ENCODE results near the gene ELFN1. TPM values are rescaled to one million over a fixed set of nuclear protein-coding genes. Genes with fewer than 3 reads are reported as not detected.

Gene ELFN1
- total RNA-seq, 1 donor from 2014 or later = not detected

DNA sequence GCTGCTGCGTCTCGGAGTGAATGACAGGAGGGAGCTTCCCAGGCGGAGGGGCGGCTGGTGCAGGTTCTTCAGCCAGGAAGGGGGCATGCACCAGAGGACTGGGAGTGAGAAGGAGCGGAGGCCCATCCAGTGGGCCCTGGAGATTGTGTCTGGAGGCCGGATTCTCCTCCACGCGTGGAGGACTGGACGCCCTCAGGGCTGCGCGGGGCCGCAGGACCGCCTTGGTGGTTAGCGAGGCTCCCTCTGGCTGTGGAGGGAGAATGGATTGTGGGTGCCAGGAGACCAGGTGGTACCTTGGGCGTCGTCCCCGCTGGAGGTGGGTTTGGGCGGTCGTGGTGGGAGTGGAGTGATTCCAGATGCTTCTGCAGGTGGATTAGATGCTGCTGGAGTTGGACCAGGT, 68.9 kb downstream of the ELFN1 start:
- intact Hi-C loops (cut with micrococcal nuclease) = no loop called here
- Mint-ChIP-seq H3K4me3 (no peak overlapping the region), H3K27me3 (peaks cover 5% of the 10 kb centered on the region), H3K9me3 (no peaks in the 10 kb centered on the region), H3K4me1 (peaks cover 11% of the 10 kb centered on the region), H3K27ac (no peak overlapping the region), H3K36me3 (ENCODE audit: low read depth) (no peaks in the 10 kb centered on the region)
- DNase-seq = no peak

DNA sequence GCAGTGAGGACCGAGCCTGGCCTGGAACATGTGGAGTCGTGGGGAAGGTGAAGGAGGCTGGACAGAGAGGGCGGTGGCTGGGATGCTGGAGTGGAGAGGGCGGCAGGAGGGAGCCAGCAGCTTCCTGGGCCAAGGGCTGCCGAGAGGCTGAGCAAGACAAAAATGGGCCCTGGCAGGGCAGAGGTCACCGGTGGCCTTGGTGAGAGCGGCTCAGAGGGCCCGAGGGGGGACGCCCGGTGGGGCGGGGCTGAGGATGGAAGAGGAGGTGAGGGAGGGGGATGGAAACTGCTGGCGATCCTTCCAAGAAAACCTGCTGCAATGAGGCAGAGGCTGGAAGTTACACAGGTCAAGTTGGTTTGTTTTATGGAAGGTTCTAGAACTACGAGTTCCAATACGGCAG, 69.5 kb downstream of the ELFN1 start:
- Mint-ChIP-seq H3K9me3 (no peaks in the 10 kb centered on the region), H3K36me3 (ENCODE audit: low read depth) (no peaks in the 10 kb centered on the region), H3K27ac (no peak overlapping the region), H3K4me1 (peaks cover 11% of the 10 kb centered on the region), H3K4me3 (no peak overlapping the region), H3K27me3 (peaks cover 5% of the 10 kb centered on the region)
- no peak for DNase-seq
- intact Hi-C loops (cut with micrococcal nuclease) = no loop called here

DNA sequence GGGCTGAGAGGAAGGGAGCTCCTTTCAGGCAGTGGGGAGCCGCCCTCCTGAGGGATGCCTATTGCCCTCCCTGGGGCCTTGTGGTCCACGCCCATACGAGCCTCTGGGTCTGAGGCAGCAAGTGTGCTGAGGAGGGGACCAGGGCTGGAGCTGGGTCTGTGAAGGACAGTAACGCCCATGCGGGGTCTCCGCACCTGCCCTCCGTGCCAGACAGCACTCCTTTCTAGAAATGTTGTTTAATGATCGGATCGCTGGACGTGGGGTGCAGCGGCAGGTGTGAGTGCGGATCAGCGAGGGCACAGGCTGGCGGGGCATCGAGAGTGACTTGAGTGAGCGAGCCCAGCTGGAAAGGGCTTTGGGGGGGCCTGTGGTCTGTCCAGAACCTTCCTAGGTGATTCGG, 70.1 kb downstream of the ELFN1 start:
- Mint-ChIP-seq H3K36me3 (ENCODE audit: low read depth) (no peaks in the 10 kb centered on the region), H3K27ac (no peak overlapping the region), H3K27me3 (peaks cover 5% of the 10 kb centered on the region), H3K4me1 (peaks cover 11% of the 10 kb centered on the region), H3K4me3 (no peak overlapping the region), H3K9me3 (no peaks in the 10 kb centered on the region)
- intact Hi-C loops (cut with micrococcal nuclease) = no loop called here
- DNase-seq = no peak

DNA sequence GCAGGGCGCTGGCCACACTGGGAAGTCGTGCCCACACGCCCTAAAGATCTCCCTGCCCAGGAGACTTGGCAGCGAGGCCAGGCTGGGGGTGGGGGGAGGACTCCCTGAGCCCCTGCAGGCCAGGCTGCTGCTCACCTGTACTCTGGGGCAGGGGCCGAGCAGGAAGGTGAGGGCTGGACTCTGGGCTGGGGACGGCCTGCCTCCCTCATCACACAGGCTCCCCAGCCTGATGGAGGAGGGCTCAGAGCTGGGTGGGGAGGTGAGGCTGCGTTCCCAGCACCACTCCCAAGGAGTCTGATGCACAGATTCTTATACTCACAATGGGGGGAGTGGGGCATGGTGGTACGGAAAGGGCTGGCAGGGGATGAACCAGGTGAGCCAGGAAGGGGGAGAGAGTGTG, 71.2 kb downstream of the ELFN1 start:
- peak overlapping the region; percentile 15 for H3K4me3 Mint-ChIP-seq
- no peak for DNase-seq
- peaks cover 5% of the 10 kb centered on the region for H3K27me3 Mint-ChIP-seq
- intact Hi-C loops (cut with micrococcal nuclease) = no loop called here
- no peaks in the 10 kb centered on the region for H3K36me3 Mint-ChIP-seq (ENCODE audit: low read depth)
- no peak overlapping the region for H3K27ac Mint-ChIP-seq
- H3K9me3 Mint-ChIP-seq = no peaks in the 10 kb centered on the region
- peaks cover 11% of the 10 kb centered on the region for H3K4me1 Mint-ChIP-seq

DNA sequence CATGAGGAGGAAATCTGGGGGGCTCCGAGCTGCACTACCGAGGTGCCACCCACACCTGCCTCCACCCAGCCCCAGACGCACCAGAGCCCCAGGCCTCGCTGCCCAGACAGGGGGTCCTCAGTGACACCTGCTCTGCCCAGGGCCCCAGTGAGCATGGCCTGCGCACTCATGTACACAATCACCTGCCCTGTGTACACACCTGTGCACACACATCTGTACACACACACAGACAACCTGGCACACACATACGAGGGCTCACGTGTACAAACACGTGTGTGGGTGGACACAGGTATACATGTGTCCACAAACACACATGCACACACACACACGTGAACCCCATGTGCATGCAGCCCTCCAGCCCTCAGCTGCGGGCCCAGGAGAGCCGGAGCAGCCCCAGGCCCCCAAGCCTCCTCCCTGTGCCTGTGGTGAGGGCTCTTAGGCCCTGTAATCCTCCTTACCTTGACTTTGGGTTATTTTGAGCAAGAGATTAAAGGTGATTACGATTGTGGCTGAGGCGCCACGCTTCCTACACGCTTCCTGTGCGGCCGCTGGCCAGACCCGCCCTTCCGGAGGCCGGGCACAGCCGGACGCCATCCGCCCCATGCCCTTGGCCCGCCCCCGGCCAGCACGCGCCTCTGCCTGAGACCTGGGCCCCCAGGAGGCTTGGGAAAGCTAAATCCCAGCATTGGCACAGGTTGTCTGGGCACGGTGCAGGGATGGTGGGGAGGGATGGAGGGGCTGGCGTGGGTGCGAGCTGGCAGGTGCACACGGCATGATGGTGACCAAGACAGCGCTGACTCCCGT, 71.9 kb downstream of the ELFN1 start:
- Mint-ChIP-seq H3K27me3 (peaks cover 5% of the 10 kb centered on the region), H3K27ac (no peak overlapping the region), H3K4me1 (peaks cover 11% of the 10 kb centered on the region), H3K9me3 (no peaks in the 10 kb centered on the region), H3K4me3 (no peak overlapping the region), H3K36me3 (ENCODE audit: low read depth) (no peaks in the 10 kb centered on the region)
- intact Hi-C loops (cut with micrococcal nuclease) = no loop called here
- DNase-seq = peak; percentile 60

DNA sequence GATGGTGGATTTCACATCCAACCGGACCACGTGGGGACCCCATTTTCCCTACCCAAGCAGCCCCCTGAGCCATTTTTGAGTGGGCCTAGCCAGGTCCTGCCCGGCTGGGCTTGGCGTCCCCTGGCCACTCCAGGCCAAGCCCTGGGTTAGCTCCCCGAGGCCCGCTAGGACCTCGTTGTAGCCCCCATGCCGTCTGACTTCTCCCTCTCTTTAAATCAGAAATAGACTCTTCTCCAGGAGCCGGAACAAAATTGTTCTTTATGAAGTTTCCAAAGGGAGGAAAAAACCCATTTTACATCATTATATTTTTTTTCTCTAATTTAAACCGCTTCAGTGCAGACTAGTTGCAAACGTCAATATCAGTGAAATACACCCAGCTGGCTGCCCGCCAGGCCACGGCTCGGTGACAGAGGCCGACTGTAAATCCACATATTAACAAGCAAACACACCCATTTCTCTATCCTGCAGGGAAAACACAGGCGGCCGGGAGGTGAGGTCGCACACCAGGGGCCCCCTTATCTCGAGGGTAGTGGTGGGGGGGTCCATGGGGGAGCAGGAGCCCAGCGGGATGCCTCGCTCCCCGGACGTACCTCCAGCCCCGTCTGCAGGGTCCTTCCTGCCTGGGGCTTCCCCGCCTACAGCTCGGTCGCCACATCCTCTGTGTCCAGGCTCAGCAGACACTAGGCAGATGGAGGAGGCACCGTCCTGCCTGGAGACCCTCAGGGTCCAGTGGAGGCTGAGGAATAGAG, 72.7 kb downstream of the ELFN1 start:
- no peak overlapping the region for H3K4me3 Mint-ChIP-seq

DNA sequence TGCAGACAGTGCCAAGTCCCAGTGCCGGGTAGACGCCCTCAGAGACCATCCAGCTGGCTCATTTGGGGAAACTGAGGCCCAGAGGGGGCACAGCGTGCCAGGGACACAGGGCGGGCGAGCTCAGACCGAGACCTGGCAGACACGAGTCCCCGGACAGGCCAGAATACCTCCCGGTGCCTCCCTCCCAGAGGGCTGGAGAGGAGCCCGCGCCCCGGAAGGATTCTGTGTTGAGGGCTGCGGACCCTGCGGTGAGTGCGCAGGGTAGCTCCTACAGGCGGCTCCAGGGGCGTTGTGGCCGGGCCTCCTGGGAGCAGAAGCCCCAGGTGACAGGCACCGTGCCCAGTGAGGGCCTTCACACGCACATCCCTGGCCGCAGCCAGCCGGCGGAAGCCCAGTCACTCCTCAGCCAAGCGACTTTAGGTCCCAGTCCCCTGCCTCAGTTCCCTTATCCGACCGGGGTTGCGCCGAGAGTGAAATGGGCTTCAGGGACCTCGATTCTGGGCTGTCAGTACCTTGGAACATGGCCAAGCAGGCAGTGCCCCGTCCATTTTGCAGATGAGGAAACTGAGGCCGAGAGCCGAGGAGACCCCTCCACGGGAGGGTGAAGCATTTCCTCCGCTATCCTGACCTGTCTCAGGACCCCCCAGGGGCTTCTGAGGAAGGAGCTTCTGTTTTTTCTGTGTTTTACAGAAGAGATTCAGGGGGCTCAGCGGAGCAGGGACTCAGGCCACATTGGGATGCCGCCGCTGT, 73.6 kb downstream of the ELFN1 start:
- Mint-ChIP-seq H3K27me3 (peaks cover 2% of the 10 kb centered on the region), H3K9me3 (no peaks in the 10 kb centered on the region), H3K27ac (no peak overlapping the region), H3K36me3 (ENCODE audit: low read depth) (no peaks in the 10 kb centered on the region), H3K4me1 (peaks cover 6% of the 10 kb centered on the region), H3K4me3 (no peak overlapping the region)
- intact Hi-C loops (cut with micrococcal nuclease) = no loop called here
- DNase-seq = no peak

More for the DNA sequence above, 72.7 kb downstream of the ELFN1 start:
- intact Hi-C loops (cut with micrococcal nuclease) = no loop called here
- Mint-ChIP-seq H3K27me3 (peaks cover 5% of the 10 kb centered on the region), H3K27ac (no peak overlapping the region), H3K9me3 (no peaks in the 10 kb centered on the region), H3K4me1 (peaks cover 11% of the 10 kb centered on the region), H3K36me3 (ENCODE audit: low read depth) (no peaks in the 10 kb centered on the region)
- no peak for DNase-seq

DNA sequence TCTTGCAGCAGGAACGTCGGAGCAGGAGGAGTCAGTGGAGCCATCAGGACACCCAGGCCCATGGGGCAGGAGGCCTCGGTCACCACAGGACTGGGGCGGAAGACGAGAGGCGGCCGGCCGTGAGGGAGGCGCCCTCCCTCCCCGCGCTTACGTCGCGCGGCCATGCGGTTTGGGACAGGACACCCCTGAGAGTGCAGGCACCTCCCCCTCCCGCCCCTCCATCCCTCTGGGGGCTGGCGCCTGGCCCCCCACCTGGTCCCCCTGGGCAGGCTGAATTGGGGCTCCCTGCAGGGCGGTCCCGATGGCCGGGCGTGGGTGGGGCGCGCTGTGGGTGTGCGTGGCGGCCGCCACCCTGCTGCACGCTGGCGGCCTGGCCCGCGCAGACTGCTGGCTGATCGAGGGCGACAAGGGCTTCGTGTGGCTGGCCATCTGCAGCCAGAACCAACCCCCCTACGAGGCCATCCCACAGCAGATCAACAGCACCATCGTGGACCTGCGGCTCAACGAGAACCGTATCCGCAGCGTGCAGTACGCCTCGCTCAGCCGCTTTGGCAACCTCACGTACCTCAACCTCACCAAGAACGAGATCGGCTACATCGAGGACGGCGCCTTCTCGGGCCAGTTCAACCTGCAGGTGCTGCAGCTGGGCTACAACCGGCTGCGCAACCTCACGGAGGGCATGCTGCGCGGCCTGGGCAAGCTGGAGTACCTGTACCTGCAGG, 74.4 kb downstream of the ELFN1 start:
- H3K9me3 Mint-ChIP-seq = no peaks in the 10 kb centered on the region
- H3K4me3 Mint-ChIP-seq = no peak overlapping the region
- no peak for DNase-seq
- no peaks in the 10 kb centered on the region for H3K27me3 Mint-ChIP-seq
- H3K27ac Mint-ChIP-seq = no peak overlapping the region
- intact Hi-C loops (cut with micrococcal nuclease) = no loop called here
- H3K36me3 Mint-ChIP-seq (ENCODE audit: low read depth) = no peaks in the 10 kb centered on the region
- H3K4me1 Mint-ChIP-seq = peaks cover 6% of the 10 kb centered on the region

DNA sequence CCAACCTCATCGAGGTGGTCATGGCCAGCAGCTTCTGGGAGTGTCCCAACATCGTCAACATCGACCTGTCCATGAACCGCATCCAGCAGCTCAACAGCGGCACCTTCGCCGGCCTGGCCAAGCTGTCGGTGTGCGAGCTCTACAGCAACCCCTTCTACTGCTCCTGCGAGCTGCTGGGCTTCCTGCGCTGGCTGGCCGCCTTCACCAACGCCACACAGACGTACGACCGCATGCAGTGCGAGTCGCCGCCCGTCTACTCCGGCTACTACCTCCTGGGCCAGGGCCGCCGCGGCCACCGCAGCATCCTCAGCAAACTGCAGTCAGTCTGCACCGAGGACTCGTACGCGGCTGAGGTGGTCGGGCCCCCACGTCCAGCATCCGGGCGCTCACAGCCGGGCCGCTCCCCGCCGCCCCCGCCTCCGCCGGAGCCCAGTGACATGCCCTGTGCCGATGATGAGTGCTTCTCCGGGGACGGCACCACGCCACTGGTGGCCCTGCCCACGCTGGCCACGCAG, 75.0 kb downstream of the ELFN1 start:
- H3K36me3 Mint-ChIP-seq (ENCODE audit: low read depth) = no peaks in the 10 kb centered on the region
- H3K9me3 Mint-ChIP-seq = no peaks in the 10 kb centered on the region
- intact Hi-C loops (cut with micrococcal nuclease) = no loop called here
- no peak for DNase-seq
- no peak overlapping the region for H3K4me3 Mint-ChIP-seq
- H3K27ac Mint-ChIP-seq = no peak overlapping the region
- peaks cover 6% of the 10 kb centered on the region for H3K4me1 Mint-ChIP-seq
- no peaks in the 10 kb centered on the region for H3K27me3 Mint-ChIP-seq

DNA sequence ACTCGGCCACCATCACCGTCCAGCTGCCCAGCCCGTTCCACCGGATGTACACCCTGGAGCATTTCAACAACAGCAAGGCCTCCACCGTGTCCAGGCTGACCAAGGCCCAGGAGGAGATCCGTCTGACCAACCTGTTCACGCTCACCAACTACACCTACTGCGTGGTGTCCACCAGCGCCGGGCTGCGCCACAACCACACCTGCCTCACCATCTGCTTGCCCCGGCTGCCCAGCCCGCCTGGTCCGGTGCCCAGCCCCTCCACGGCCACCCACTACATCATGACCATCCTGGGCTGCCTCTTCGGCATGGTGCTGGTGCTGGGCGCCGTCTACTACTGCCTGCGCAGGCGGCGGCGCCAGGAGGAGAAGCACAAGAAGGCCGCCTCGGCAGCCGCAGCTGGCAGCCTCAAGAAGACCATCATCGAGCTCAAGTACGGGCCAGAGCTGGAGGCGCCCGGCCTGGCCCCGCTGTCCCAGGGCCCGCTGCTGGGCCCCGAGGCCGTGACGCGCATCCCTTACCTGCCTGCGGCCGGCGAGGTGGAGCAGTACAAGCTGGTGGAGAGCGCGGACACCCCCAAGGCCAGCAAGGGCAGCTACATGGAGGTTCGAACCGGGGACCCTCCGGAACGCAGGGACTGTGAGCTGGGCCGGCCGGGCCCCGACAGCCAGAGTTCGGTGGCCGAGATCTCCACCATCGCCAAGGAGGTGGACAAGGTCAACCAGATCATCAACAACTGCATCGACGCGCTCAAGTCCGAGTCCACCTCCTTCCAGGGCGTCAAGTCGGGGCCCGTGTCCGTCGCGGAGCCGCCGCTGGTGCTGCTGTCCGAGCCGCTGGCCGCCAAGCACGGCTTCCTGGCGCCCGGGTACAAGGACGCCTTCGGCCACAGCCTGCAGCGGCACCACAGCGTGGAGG, 75.8 kb downstream of the ELFN1 start:
- no peaks in the 10 kb centered on the region for H3K9me3 Mint-ChIP-seq
- intact Hi-C loops (cut with micrococcal nuclease) = no loop called here
- no peak overlapping the region for H3K4me3 Mint-ChIP-seq
- DNase-seq = no peak
- H3K27ac Mint-ChIP-seq = no peak overlapping the region
- H3K27me3 Mint-ChIP-seq = no peaks in the 10 kb centered on the region
- H3K4me1 Mint-ChIP-seq = peaks cover 6% of the 10 kb centered on the region
- no peaks in the 10 kb centered on the region for H3K36me3 Mint-ChIP-seq (ENCODE audit: low read depth)

DNA sequence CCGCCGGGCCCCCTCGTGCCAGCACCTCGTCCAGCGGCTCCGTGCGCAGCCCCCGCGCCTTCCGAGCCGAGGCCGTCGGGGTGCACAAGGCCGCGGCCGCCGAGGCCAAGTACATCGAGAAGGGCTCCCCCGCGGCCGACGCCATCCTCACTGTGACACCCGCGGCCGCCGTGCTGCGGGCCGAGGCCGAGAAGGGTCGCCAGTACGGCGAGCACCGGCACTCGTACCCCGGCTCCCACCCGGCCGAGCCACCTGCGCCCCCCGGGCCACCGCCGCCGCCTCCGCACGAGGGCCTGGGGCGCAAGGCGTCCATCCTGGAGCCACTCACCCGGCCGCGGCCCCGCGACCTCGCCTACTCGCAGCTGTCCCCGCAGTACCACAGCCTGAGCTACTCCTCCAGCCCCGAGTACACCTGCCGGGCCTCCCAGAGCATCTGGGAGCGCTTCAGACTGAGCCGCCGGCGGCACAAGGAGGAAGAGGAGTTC, 76.5 kb downstream of the ELFN1 start:
- no peaks in the 10 kb centered on the region for H3K27me3 Mint-ChIP-seq
- intact Hi-C loops (cut with micrococcal nuclease) = no loop called here
- no peaks in the 10 kb centered on the region for H3K9me3 Mint-ChIP-seq
- no peaks in the 10 kb centered on the region for H3K36me3 Mint-ChIP-seq (ENCODE audit: low read depth)
- H3K4me1 Mint-ChIP-seq = peaks cover 5% of the 10 kb centered on the region
- no peak overlapping the region for H3K4me3 Mint-ChIP-seq
- no peak for DNase-seq
- no peak overlapping the region for H3K27ac Mint-ChIP-seq

DNA sequence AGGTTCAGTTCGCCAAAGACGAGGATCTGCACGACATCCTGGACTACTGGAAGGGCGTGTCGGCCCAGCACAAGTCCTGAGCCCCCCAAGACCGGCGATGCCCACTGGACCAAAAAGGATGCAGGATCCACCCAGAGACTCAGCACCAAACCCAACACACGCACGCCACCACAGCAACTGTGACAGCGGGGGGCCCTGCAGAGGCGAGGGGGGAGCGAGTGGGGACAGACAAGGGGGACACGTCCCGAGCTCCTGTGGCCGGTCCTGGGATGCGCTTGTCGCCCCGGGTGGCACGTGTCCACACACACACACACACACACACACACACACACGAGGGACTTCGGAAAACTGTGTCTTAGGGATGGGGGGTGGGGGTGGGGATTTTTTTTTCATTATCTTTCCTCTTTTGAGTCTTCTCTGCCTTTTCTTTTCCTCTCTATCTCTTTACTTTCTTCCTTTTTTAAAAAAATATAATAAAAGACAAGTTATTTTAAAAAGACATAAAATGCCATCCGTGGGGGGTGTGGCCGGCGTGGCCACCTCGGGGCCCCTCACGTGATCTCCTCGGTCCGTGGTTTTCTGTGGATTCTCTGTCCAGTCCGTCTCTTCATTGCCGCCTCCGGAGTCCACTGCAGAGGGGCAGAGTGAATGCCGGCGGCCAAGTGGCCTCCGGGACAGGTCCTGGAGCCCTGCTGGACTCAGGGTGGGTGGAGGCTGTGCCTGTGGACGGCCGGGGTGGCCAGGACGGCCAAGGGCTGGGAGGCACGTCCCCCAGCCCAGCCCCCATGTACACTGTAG, 77.1 kb downstream of the ELFN1 start:
- H3K4me1 Mint-ChIP-seq = peaks cover 5% of the 10 kb centered on the region
- no peak for DNase-seq
- intact Hi-C loops (cut with micrococcal nuclease) = no loop called here
- H3K9me3 Mint-ChIP-seq = no peaks in the 10 kb centered on the region
- no peak overlapping the region for H3K4me3 Mint-ChIP-seq
- H3K27me3 Mint-ChIP-seq = no peaks in the 10 kb centered on the region
- no peak overlapping the region for H3K27ac Mint-ChIP-seq
- no peaks in the 10 kb centered on the region for H3K36me3 Mint-ChIP-seq (ENCODE audit: low read depth)
